A673 (cell line): Measurements from ENCODE around the gene CEP126. TPM values are rescaled to one million over a fixed set of nuclear protein-coding genes. Genes with fewer than 3 reads are reported as not detected.

Source experiments
- BruUV-seq: library from RNA; stranded (reverse); fragments of 400-500 nt; replicated peaks from 2 replicates; lab custom pipeline; 2021; lab: Mats Ljungman, UMichigan
- CTCF ChIA-PET: fragments of 300-600 bp; sonication (Branson Sonifier 250); formaldehyde crosslinking; loops from one replicate; lab custom pipeline; 2022; ENCODE audit warnings: antibody characterized with exemption; lab: Charles Lee
- POLR2A ChIA-PET: fragments of 300-600 bp; sonication (Branson Sonifier 250); formaldehyde crosslinking; loops from one replicate; lab custom pipeline; 2022; ENCODE audit warnings: antibody characterized with exemption; ENCODE audit not compliant: low non-redundant PET; lab: Charles Lee
- DNase-seq: peaks from one replicate; pipeline ENCODE4 v3.0.0-alpha.2; 2015; ENCODE audit warnings: low spot score
- H3K27ac ChIP-seq: fragments of 200-600 bp; sonication (generic); 2 replicates; pipeline ENCODE4 v1.5.1; 2016; ENCODE audit warnings: mixed run types, low read depth, mild to moderate bottlenecking, mixed read lengths, antibody characterized with exemption, low read length; ENCODE audit not compliant: poor library complexity, severe bottlenecking
- H3K27me3 ChIP-seq: fragments of 200-600 bp; sonication (generic); replicated peaks from 2 replicates; pipeline ENCODE4 v1.6.1; 2017; ENCODE audit warnings: mixed run types, low read depth, mild to moderate bottlenecking, mixed read lengths, antibody characterized with exemption, low read length; ENCODE audit not compliant: insufficient read depth, poor library complexity
- H3K36me3 ChIP-seq: fragments of 200-600 bp; sonication (generic); 2 replicates; pipeline ENCODE4 v1.6.1; 2016; ENCODE audit warnings: mixed run types, mild to moderate bottlenecking, mixed read lengths, antibody characterized with exemption, low read length; ENCODE audit not compliant: insufficient read depth, poor library complexity, severe bottlenecking
- H3K4me1 ChIP-seq: fragments of 200-600 bp; sonication (generic); 2 replicates; pipeline ENCODE4 v1.6.1; 2017; ENCODE audit warnings: mixed run types, mild to moderate bottlenecking, mixed read lengths, antibody characterized with exemption, low read length; ENCODE audit not compliant: insufficient read depth, poor library complexity, severe bottlenecking
- H3K4me3 ChIP-seq: fragments of 200-600 bp; sonication (generic); 2 replicates; pipeline ENCODE4 v1.5.1; 2016; ENCODE audit warnings: low read depth, mixed run types, mild to moderate bottlenecking, mixed read lengths, low read length; ENCODE audit not compliant: poor library complexity, severe bottlenecking
- H3K9me3 ChIP-seq: fragments of 200-600 bp; sonication (generic); 2 replicates; pipeline ENCODE4 v1.6.1; 2016; ENCODE audit warnings: mixed run types, low read depth, mild to moderate bottlenecking, mixed read lengths, antibody characterized with exemption, low read length; ENCODE audit not compliant: poor library complexity, severe bottlenecking
- EZH2 ChIP-seq: fragments of 200-600 bp; sonication (generic); IDR thresholded peaks from 2 replicates; pipeline ENCODE4 v1.6.1; 2017; ENCODE audit warnings: borderline replicate concordance, low read depth, mild to moderate bottlenecking, mixed read lengths, antibody characterized with exemption, low read length; ENCODE audit not compliant: poor library complexity, severe bottlenecking
- intact Hi-C: fragments of 100-400 bp; cut with micrococcal nuclease; formaldehyde crosslinking; loops from one replicate; pipeline ENCODE4 v1.10.0; 2022; ENCODE audit not compliant: unreplicated experiment
- total RNA-seq: library from RNA; stranded (reverse); gene quantifications from 2 replicates; pipeline ENCODE4 v1.2.3, GENCODE V29; 2021
- TF ChIP-seq, protein P1 (sequence below): fragments of 300-800, 200-600 bp; sonication (generic); conservative IDR thresholded peaks from 2 replicates; pipeline ENCODE4 v1.5.1; 2017; ENCODE audit warnings: low read depth, mild to moderate bottlenecking, antibody characterized with exemption, low read length, moderate library complexity, mixed read lengths

CEP126 gene
- total RNA-seq, 1 experiment from 2014 or later: 2.3 TPM

DNA sequence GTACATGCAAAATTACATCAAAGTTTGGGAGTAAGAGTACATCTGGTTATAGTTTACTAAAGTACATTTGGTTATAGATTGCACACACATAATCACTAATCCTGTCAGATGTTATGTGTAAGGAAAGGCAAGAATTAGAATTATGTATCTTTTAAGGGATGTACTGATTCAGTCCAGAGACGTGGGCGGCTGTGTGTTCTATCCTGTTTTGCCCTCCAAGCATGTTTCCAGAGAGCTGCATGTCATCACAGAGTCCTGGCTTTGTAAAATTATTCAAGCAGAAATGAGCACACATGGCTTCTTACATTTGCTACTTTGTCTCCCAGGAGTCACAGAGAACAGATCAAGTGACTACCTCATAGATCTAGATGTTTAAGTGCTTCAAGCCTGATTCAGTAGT is 33.2 kb upstream of the CEP126 start:
- H3K36me3 ChIP-seq: no peaks in the 10 kb centered on the region
- ChIA-PET POLR2A (no interaction called here), CTCF (no interaction called here)
- H3K4me3 ChIP-seq: no peak overlapping the region
- intact Hi-C loops: no loop called here
- H3K27ac ChIP-seq: no peak overlapping the region
- H3K9me3 ChIP-seq: no peaks in the 10 kb centered on the region
- H3K4me1 ChIP-seq: no peaks in the 10 kb centered on the region
- no peak for TF ChIP-seq EZH2
- TF ChIP-seq, protein P1, sequence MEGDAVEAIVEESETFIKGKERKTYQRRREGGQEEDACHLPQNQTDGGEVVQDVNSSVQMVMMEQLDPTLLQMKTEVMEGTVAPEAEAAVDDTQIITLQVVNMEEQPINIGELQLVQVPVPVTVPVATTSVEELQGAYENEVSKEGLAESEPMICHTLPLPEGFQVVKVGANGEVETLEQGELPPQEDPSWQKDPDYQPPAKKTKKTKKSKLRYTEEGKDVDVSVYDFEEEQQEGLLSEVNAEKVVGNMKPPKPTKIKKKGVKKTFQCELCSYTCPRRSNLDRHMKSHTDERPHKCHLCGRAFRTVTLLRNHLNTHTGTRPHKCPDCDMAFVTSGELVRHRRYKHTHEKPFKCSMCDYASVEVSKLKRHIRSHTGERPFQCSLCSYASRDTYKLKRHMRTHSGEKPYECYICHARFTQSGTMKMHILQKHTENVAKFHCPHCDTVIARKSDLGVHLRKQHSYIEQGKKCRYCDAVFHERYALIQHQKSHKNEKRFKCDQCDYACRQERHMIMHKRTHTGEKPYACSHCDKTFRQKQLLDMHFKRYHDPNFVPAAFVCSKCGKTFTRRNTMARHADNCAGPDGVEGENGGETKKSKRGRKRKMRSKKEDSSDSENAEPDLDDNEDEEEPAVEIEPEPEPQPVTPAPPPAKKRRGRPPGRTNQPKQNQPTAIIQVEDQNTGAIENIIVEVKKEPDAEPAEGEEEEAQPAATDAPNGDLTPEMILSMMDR: no peak
- DNase-seq: no peak
- peaks cover 3% of the 10 kb centered on the region for H3K27me3 ChIP-seq
- BruUV-seq: no TSS peak

DNA sequence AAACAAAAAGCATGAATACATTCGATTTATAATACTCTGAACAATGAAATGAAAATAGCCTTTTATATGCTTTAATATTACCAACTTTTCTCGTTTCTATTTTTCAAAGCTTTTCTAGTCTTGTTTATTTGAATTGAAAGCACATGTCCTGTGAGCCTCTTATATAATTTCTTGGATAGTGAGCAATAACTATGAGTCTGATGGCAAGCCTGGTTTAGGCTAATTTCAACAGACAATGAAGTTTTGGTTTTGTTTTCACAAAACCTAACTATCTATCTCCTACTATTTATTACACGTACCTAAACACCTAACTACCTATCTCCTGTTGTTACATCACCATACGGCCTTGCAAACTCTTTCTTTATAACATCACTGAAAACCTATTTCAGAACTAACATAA is 29.2 kb upstream of the CEP126 start:
- BruUV-seq: no TSS peak
- H3K27ac ChIP-seq: no peak overlapping the region
- H3K9me3 ChIP-seq: no peaks in the 10 kb centered on the region
- TF ChIP-seq, protein P1: no peak
- TF ChIP-seq EZH2: no peak
- H3K36me3 ChIP-seq: no peaks in the 10 kb centered on the region
- ChIA-PET CTCF (no interaction called here), POLR2A (no interaction called here)
- no peak for DNase-seq
- H3K27me3 ChIP-seq: peaks cover 3% of the 10 kb centered on the region
- no peak overlapping the region for H3K4me3 ChIP-seq
- H3K4me1 ChIP-seq: no peaks in the 10 kb centered on the region
- intact Hi-C loops: no loop called here

DNA sequence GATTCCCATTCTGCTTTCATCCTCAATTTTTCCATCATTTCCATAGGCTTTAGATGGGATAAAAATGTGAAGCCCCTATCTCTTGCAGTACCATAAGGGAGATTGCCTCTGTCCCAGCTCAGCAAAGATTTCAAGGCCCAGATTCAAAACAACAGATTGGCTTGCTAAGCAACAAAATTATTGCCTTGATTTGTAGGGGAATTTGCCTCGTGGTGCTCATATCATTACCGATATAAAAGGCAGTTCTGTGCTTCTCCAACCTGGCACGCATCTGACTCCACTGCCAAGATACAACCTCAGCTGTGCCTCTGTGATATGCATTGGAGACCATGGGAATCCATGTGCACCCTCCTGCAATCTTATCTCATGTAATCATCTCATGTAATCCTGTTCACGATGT is 25.0 kb upstream of the CEP126 start:
- no peaks in the 10 kb centered on the region for H3K36me3 ChIP-seq
- intact Hi-C loops: no loop called here
- no peaks in the 10 kb centered on the region for H3K27me3 ChIP-seq
- no peaks in the 10 kb centered on the region for H3K4me1 ChIP-seq
- TF ChIP-seq EZH2: no peak
- TF ChIP-seq, protein P1: no peak
- no peak for DNase-seq
- no peaks in the 10 kb centered on the region for H3K9me3 ChIP-seq
- ChIA-PET CTCF (no interaction called here), POLR2A (no interaction called here)
- H3K4me3 ChIP-seq: no peak overlapping the region
- BruUV-seq: no TSS peak
- no peak overlapping the region for H3K27ac ChIP-seq
